ENCODE results near the gene FAM32A.

Gene FAM32A

DNA sequence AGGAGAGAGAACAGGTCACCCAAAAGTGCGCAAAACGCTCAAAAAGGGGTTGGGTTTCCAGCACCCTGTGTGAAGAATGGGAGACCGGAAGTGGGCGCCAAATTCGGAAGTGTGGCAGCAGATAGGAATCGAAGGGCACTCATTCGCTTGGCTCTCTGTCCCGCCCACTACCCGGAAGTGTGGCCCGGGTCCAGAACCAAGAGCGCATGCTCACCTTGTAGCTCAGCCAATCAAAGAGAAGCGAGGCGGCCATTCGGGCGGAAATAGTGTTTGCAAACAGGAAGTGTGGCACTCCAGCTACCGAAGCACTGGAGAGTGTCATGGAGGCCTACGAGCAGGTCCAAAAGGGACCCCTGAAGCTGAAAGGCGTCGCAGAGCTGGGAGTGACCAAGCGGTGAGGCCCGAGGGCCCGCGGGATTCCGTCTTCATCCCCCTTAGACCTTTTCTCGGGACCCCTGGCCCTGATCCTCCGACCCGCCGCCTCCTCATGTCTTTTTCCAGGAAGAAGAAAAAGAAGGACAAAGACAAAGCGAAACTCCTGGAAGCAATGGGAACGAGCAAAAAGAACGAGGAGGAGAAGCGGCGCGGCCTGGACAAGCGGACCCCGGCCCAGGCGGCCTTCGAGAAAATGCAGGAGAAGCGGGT is at the start of gene FAM32A:
FAM32A (plus strand) TSS at position 288 of the 645 bp plus-strand sequence; CDS start at position 321, 33 bp downstream.
- peak; percentile 98 for DNase-seq

DNA sequence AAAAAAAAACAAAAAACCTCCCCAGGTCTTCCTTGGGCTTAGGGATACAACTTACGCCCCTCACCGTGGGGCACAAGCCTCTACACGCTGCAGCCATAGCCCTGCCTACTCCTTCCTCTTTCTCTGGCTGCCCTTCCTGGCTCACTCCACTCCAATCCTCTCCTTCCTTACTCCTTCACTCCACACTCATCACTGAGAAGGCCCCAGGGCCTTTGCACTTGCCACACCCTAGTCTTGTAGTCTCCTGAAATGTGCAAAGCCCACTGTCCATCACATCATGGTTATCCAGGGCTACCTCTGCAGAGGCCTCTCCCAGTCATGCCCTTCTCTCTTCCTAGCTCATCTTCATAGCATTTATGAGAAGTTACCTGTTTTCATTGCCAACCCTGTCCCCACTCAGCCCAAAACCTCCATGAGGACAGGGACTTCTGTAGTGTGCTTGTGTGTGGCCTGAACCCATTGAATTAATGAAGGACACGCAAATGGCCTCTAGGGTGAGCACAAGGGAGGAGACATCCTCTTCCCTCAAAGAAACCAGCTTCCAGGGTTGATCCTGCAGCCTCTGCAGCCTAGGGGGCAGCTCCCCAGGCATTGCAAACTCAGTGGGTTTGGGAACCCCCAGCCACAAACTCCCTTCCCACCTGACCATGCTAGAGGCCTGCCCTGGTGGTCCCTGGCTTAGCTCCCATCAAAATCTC is 49.6 kb upstream of the FAM32A start:
- DNase-seq, result no peak

DNA sequence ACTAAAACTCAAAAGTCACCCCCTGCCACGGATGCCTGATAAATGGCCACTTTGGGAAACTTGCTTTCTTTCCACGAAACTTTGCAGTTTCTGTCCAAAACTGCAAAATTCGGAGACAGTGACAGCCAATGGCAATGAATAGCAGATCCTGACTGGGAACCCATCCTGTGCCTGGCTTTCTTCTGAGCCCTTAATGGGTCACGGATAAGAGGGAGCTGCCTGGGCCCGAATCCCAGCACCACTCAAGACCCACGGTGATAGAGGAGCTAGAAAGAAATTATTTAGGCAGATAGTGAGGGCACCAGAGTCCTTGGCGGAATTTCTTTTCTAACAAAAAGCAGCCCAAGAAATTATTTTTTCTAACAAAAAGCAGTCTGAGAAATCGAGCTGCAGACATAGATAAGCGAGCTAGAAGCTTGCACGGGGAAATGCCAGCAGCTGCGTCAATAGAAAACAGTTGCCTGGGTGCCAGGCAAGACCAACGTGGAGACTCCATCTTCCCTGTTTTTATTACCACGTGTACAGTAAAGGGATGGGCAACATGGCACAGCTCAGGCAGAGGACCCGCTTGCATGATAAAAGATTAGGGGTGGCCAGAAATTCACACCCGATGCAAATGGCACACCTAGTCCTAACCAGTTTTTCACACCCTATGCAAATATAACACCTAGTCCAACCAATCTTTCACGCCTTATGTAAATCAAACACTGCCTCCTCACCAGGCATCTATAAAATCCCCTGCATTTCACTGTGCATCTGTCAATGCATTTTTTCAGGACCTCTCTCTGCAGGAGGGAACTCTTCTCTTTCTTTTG is 48.8 kb upstream of the FAM32A start:
- no peak for DNase-seq

DNA sequence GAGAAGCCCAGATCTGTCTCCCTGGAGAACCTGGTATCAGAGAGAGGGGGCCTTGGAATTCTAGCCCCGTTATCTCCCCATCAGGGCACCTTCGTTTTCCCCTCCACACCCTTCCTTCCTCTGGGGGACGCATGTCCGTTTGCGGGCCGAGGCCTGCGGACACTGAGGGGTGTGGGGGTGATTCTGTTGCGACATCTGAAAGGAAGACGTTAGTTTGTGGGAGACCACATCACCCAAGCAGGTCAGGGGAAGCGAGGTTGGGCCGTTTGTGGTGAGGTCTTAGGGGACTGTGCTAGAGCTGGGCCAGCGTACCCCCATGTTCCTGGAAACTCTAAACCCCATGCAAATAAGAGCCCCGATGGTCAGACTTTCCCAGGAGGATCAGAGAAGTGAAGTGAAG is 45.5 kb upstream of the FAM32A start:
- no peak for DNase-seq

DNA sequence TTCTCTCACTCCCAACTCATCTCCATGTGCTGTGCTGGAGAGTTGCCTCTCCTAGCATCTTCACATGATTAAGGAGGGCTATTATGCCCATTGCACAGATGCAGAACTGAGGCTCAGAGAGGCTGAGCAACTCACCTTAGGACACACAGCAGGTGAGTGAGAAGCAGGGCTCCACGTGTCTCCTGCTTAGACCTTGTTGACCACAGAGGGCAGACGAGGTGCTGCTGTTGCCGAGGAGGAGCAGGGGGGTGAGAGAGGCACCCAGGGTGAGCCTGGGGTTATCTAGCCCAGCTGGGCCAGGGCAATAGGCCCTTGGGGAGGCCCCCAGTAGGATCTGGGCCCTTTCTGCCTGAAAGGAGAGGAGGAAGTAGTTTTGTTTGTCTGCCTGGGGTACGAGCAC is 44.2 kb upstream of the FAM32A start:
- no peak for DNase-seq

DNA sequence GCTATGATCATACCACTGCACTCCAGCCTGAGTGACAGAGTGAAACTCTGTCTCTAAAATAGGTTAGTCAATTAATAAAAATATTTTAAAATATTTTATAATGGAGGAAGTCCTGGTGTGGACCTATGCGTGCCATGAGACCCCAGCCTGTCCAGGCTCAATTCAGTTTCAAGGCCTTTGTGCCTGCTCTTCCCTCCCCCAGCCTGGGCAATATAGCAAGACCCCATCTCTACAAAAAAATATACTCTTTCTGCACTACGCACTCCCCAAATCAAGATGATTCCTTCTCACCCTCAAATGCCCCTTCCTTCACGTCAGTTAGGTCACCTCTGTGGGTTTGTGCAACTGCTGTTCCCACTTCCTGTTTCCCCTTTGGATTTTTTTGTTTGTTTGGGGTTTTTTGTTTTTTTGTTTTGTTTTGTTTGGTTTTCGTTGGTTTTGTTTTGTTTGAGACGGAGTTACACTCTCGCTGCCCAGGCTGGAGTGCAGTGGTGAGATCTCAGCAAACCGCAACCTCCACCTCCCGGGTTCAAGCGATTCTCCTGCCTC is 43.1 kb upstream of the FAM32A start:
- no peak for DNase-seq

DNA sequence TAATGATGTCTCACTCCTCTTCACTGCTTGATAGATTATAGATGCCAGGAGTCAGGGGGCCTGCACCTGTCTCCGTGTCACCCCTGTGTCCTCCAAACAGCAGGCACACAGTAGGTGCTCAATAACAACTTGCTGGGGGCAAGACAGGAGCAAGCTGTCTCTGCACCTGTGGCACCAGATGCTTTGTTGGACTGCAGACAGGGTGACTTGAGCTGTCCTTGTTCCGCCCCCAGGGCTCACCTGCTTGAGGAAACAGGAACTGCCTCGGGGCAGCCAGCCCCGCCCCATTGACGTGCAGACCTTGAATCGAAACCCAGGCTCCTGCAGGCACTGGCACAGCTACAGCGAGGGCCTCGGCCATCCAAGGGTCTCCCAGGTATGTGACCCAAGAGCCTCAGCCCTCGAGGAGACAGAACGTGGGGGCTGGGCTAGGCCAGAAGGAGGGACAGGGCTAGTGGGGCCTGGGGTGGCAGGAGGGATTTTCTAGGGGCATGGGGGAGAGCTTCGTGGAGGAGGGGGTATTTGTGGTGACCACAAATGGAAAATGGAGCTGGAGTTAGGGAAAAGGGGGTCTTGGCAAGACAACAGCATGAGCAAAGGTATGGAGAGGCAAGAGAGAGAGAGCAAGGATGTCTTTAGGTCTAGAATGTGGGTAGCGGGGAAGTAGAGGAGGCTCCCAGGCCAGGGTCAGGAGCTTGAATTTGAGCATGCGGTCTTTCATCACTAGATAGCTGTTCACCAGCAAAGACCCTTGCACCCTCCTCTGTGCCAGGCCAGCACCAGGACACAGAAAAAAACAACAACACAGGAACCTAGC is 41.6 kb upstream of the FAM32A start, which contains the start of gene HSH2D:
HSH2D (plus strand) TSS at position 287 of the 817 bp plus-strand sequence. CDS start 5,066 bp downstream, outside the sequence.
- peak; percentile 86 for DNase-seq

DNA sequence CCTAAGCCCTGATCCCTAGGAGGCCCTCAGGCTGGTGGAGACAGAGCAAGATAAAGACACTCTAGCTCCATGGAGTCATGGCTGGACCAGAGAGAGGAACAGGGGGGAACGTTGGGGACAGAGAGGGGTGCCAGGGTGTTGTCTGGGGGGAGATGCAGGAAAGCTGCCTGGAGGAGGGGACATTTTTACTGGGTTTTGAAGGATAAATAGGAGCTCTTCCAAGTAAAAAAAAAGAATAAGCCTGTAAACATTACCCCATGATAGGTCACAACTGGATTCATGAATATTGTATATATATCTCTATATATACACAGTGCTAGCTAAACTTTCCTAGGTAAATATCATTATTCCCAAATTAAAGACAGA is 41.0 kb upstream of the FAM32A start:
- DNase-seq, result no peak

DNA sequence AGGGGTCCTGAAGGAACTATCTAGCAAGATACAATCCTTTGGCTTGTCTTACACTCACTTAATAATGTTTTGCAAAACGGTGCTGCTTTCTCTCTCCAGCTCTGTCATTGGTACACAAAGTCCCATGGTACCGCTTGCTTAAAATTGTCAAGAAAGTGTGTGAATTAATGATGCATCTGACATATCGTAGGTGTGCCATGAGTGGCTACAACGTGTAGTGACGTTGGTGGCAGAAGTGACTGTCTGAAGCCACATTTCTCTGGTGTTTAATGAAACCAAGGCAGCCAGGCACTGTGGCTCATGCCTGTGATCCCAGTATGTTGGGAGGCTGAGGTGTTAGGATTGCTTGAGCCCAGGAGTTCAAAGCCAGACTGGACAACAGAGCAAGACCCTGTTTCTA is 39.1 kb upstream of the FAM32A start:
- no peak for DNase-seq

DNA sequence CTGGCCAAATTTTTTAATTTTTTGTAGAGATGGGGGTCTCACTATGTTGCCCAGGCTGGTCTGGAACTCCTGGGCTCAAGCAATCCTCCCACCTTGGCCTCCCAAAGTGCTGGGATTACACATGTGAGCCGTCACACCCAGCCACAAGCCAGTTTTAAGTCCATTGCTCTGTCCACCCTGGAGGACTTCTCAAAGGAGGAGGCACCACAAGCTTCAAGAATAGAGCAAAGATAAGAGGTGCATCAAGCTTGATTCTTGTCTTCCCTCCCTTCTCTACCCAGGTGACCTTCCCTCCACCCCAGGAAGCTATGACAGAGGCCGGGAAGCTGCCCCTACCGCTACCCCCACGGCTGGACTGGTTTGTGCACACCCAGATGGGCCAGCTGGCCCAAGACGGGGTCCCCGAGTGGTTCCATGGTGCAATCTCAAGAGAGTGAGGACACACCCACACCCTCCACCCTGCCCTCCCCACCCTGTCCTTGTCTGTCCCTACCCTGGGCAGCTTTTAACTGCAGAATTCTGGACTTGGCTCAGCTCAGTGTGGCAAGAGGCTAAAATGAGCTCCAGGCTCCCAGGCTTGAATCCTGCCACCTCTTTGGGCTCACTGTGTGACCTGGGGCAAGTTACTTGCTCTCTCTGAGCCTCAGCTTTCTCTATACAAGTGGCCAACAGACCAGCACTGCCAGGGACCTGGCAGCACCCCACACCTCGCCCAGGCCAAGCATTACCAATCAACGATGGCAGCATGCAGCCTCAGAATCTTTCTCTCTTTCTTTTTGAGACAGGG is 36.6 kb upstream of the FAM32A start:
- no peak for DNase-seq

DNA sequence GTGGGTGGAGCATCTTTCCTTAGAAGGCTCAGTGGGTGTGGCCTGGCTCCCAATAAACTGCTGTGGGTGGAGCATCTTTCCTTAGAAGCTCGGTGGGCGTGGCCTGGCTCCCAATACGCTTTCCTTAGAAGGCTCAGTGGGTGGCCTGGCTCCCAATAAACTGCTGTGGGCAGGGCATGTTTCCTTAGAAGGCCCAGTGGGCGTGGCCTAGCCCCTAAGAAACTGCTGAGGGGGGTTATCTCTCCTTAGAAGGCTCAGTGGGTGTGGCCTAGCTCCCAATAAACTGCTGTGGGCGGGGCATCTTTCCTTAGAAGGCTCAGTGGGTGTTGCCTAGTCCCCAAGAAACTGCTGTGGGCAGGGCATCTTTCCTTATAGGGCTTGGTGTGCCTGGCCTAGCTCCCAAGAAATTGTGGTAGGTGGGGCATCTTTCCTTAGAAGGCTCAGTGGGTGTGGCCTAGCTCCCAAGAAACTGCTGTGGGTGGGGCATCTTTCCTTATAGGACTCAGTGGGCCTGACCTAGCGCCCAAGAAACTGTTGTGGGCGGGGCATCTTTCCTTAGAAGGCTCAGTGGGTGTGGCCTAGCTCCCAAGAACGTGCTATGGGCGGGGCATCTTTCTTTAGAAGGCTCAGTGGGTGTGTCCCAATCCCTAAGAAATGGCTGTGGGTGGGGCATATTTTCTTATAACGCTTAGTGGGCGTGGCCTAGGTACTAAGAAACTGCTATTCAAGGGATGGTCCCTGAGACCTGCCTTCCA is 31.5 kb upstream of the FAM32A start:
- DNase-seq, result no peak

DNA sequence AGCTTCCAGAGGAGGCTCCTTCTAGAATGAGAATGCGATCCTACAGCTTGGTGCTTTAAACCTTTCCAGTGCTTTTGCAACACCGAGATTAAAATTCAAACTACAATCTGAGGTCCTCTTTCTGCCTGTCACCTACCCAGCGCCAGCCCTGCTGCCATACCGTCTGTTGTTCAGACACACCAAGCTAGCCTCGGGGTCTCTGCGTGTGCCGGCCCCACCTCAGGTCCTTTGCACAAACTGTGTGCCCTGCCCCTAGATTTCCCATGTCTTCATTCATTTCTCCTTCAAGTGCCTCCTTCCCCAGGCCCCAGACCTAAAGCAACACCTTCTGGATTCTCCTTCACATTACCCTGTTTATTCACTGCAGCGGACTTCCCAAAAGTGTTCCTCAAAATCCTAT is 30.7 kb upstream of the FAM32A start:
- no peak for DNase-seq

DNA sequence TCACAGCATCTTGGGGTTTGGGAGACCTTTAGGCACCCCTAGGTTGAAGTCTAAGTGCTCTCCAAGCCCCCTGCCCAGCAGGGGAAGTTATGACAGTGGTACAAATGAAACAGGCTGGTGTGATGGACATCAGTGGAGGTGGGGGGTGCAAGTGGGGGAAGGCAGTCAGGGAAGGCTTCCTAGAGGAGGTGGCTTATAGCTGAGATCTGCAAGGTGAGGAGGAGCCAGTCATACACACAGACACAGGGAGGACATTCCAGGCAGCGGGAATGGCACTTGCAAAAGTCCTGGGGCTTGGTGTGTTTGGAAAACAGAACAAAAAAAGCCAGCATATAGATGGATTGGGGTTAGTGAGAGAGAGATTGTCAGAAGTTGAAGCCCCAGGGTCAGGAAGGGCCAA is 30.1 kb upstream of the FAM32A start:
- DNase-seq, result no peak

DNA sequence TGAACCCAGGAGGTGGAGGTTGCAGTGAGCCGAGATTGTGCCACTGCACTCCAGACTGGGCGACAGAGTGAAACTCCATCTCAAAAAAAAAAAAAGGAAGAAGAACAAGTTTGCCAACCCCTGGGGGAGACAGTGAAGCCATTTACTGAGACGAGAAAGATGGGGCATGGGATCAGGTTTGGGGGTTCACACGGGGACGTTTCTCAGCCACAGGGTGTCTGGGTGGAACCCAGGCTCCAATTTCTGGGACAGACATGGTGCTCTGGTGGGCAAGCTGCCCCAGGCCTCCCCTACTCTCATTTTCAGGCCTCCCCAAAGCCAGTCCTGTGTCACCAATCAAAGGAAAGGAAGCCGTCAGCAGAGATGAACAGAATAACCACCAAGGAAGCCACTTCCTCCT is 28.3 kb upstream of the FAM32A start:
- no peak for DNase-seq

DNA sequence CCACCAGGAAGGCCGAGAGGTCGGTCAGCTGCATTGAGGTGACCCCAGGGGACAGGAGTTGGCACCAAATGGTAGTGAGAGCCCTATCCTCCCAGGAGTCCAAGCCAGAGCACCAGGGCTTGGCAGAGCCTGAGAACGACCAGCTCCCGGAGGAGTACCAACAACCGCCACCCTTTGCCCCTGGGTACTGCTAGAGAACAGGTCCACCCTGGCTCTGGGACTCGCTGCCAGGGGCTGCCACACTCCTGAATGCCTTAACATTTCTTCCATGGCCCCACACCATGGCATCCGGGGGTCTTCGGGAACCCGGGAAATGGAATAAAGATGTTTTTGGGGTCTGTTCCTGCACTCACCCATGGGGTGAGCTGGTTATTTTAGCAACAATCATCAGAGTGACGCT is 27.6 kb upstream of the FAM32A start:
- DNase-seq, result no peak

DNA sequence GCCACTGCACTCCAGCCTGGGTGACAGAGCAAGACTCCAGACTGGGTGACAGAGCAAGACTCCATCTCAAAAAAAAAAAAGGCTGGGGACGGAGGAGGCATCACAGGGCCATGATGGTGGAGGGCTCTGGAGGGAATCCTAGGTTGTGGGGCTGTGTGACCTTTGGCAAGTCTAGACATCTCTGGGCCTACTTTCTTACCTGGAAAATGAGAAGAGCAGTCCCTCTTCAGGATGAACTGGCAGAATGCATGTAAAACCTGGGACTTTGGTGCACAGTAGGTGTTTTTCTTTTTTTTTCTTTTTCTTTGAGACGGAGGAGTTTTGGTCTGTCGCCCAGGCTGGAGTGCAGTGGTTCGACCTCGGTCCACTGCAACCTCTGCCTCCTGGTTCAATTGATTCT is 25.6 kb upstream of the FAM32A start:
- no peak for DNase-seq

DNA sequence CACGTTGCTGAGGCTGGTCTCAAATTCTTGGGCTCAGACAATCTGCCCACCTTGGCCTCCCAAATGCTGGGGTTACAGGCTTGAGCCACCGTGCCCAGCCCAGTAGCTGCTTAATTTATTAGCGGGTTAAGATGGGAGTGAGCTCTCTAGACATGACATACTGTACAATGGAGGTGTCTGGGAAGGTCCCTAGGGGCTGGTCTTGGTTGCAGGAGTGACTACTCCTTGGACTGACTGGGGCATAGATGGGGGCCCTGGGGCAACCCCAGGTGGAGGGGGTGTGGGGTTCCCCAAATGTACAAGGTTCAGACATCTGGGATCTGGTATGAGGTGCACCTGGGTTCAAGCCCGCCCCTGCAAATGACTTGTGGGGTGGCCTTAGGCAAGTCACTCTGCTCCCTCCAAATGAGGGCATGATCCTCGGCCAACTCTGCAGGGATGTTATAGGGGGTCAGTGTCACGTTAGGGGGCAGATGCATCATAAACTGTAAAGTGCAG is 24.7 kb upstream of the FAM32A start:
- DNase-seq, result peak; percentile 63

DNA sequence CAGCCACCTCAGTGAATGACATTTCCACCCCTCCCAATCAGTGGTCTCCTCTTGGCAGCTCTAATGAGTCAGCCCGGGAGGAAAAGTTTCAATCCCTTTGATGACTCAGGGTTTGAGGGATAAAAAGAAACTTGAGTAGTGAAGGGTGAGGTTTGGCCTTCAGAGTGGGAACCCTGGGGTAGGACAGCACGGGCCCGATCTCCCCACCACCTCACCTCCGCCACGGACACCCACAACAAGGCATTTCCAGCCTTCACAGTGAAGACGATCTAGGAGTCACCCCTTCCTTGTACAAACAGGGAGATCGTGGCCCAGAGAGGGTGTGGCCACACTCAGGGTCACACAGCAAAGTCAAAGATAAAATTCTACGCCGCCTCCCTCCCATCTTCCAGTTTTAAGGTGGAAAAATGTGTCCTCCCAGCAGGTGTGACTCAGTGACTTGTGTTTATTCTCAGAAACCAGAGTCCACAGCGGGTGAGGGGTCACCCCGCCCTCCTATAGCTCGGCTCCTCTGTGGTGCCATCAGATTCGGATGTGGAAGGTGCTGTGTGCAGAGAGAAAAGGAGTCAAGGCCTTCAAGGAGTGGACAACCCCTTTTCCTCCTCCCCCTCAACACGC is 24.2 kb upstream of the FAM32A start:
- DNase-seq, result peak; percentile 75

DNA sequence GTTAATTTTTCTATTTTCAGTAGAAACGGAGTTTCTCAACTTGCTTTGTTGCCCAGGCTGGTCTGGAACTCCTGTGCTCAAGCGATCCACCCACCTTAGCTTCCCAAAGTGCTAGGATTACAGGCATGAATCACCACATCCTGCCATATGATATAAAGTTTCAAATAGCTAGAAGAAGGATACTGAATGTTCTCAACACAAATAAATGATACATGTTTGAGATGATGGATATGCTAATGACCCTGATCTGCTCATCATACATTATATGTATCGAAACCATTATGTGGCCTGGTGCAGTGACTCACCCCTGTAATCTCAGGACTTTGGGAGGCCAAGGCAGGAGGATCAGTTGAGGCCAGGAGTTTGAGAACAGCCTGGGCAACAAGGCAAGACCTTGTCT is 23.4 kb upstream of the FAM32A start:
- no peak for DNase-seq

DNA sequence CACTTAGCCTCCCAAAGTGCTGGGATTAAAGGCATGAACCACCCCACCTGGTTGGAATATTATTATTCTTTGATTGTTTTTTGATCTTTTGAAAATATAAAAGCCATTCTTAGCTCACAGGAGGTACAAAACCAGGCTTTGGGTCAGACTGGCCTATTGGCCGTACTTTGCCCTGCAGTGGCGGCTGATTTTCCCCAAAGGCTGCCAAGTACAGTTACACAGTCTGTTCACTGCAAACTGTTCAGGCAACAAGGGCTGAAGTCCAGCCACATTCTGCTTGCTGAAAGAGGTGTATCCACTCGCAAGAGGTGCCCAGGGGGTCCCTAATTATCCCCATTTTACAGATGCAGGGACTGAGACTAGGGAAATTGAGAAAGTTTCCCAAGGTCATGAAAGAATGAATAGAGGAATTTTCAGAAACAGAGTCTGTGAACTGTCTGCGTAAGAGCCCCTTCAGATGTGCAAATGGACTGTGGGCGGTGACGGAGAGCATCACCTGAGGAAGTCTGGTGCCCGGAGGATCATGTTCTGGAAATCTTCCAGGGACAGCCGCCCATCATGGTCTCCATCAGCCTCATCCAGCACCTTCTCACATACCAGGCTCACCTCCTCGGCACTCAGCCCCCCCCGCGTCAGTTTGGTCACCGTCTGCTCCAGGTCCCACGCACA is 20.9 kb upstream of the FAM32A start:
- DNase-seq, result no peak

All from activated CD8-positive, alpha-beta memory T cell treated with anti-CD3 and anti-CD28 coated beads, Interleukin-2, amount 50 U/mL, for 48 hours (primary cell).